Glomerular visceral epithelial cell (primary cell): ENCODE data around the gene GGT6.
"Not testable (repeated sequence)": the region's sequence is repeated elsewhere in the genome, so short reads cannot be mapped to it uniquely, and the experiment has no call there.

ENCODE experiments used
- DNase-seq: peaks from one replicate; pipeline ENCODE4 v3.0.0-alpha.2; 2016; ENCODE audit errors: extremely low spot score

GGT6 gene

GRCh38 chr17:4560421-4560820, at the start of gene GGT6:
Gene GGT6, minus strand, starts transcription at chr17:4560577. Its CDS starts 56 bp downstream, at chr17:4560521.
- no peak for DNase-seq

GRCh38 chr17:4610162-4610561, 49.8 kb upstream of the GGT6 start:
- DNase-seq = no peak

GRCh38 chr17:4609761-4610160, 49.4 kb upstream of the GGT6 start:
- DNase-seq = no peak

GRCh38 chr17:4607773-4608187, 47.4 kb upstream of the GGT6 start:
- DNase-seq = peak; percentile 45

GRCh38 chr17:4607261-4607741, 46.9 kb upstream of the GGT6 start:
- peak; percentile 31 for DNase-seq

- DNase-seq = no peak
Measured at GRCh38 chr17:4605826-4606225, 45.4 kb upstream of the GGT6 start.

- DNase-seq = not testable (repeated sequence)
Measured at GRCh38 chr17:4604736-4605135, 44.4 kb upstream of the GGT6 start.

- peak; percentile 25 for DNase-seq
Measured at GRCh38 chr17:4604111-4604644, 43.8 kb upstream of the GGT6 start.

GRCh38 chr17:4602041-4602440, 41.7 kb upstream of the GGT6 start:
- no peak for DNase-seq

GRCh38 chr17:4601326-4601725, 40.9 kb upstream of the GGT6 start:
- no peak for DNase-seq

- no peak for DNase-seq
Measured at GRCh38 chr17:4600563-4600962, 40.2 kb upstream of the GGT6 start.

- DNase-seq = no peak
Measured at GRCh38 chr17:4599505-4600281, 39.3 kb upstream of the GGT6 start.

GRCh38 chr17:4598776-4599504, 38.6 kb upstream of the GGT6 start:
- no peak for DNase-seq

GRCh38 chr17:4597975-4598374, 37.6 kb upstream of the GGT6 start:
- no peak for DNase-seq

GRCh38 chr17:4596636-4597380, 36.4 kb upstream of the GGT6 start:
- no peak for DNase-seq

- DNase-seq = not testable (repeated sequence)
Measured at GRCh38 chr17:4595685-4596342, 35.4 kb upstream of the GGT6 start.

- no peak for DNase-seq
Measured at GRCh38 chr17:4594931-4595684, 34.7 kb upstream of the GGT6 start.

- no peak for DNase-seq
Measured at GRCh38 chr17:4594406-4594805, 34.0 kb upstream of the GGT6 start.

- no peak for DNase-seq
Measured at GRCh38 chr17:4593021-4593421, 32.6 kb upstream of the GGT6 start.

GRCh38 chr17:4592240-4593005, 32.0 kb upstream of the GGT6 start:
- DNase-seq = no peak
